ENCODE measurements around the gene CHSY3.

GRCh38 chr5:130067364-130067763 is 163.1 kb downstream of the CHSY3 start:
- TF ChIP-seq CTCF (conservative IDR thresholded peaks at IDR 0.05; ENCODE audit: low read depth in 2 of 2) (no peak), EZH2 (IDR thresholded peaks at IDR 0.05; ENCODE audit: low read depth, unreplicated experiment) (no peak), POLR2AphosphoS5 (IDR thresholded peaks at IDR 0.05; ENCODE audit: low read depth) (no peak), REST (IDR thresholded peaks at IDR 0.05; ENCODE audit: unreplicated experiment) (no peak), CREB1 (CRISPR knock-in tag; IDR thresholded peaks at IDR 0.05; ENCODE audit: low read depth) (no peak), EZH2phosphoT487 (IDR thresholded peaks at IDR 0.05; ENCODE audit: unreplicated experiment) (no peak), ZNF114 (CRISPR knock-in tag; IDR thresholded peaks at IDR 0.05) (no peak), STAT1 (IDR thresholded peaks at IDR 0.05; ENCODE audit: unreplicated experiment) (no peak), NANOG (IDR thresholded peaks at IDR 0.05; ENCODE audit: borderline replicate concordance) (no peak), ETS1 (IDR thresholded peaks at IDR 0.05) (no peak), JUNB (IDR thresholded peaks at IDR 0.05; ENCODE audit: unreplicated experiment) (no peak), ZNF331 (CRISPR knock-in tag; IDR thresholded peaks at IDR 0.05; ENCODE audit: low read depth) (no peak), ZNF462 (CRISPR knock-in tag; IDR thresholded peaks at IDR 0.05) (no peak)

All from GM23338 (cell line).